WERI-Rb-1 (cell line): ENCODE measurements around the gene STK31.

Experiments used
- DNase-seq: peaks from one replicate; pipeline ENCODE4 v3.0.0-alpha.2; 2020
- H3K27ac ChIP-seq: fragments of 250-450 bp; sonication (Bioruptor Pico); 2 replicates; pipeline ENCODE4 v1.5.1; 2020; ENCODE audit warnings: mild to moderate bottlenecking, moderate library complexity
- H3K27me3 ChIP-seq: fragments of 250-450 bp; sonication (Bioruptor Pico); 2 replicates; pipeline ENCODE4 v1.5.1; 2021; ENCODE audit warnings: mild to moderate bottlenecking, low read depth, moderate library complexity; ENCODE audit not compliant: insufficient read depth, severe bottlenecking
- H3K36me3 ChIP-seq: fragments of 250-450 bp; sonication (Bioruptor Pico); 2 replicates; pipeline ENCODE4 v1.5.1; 2020; ENCODE audit warnings: mild to moderate bottlenecking, moderate library complexity
- H3K4me3 ChIP-seq: 2 replicates; pipeline ENCODE4 v1.5.1; 2011; ENCODE audit warnings: low read depth, mild to moderate bottlenecking, control low read depth, low read length
- H3K9me3 ChIP-seq: fragments of 250-450 bp; sonication (Bioruptor Pico); 2 replicates; pipeline ENCODE4 v1.5.1; 2021; ENCODE audit warnings: mild to moderate bottlenecking, moderate library complexity; ENCODE audit not compliant: severe bottlenecking
- CTCF ChIP-seq: IDR thresholded peaks from 2 replicates; pipeline ENCODE4 v1.5.1; 2011; ENCODE audit warnings: low read depth, mild to moderate bottlenecking, control low read depth, inconsistent platforms, low read length

Gene STK31

GRCh38 chr7:23709081-23709750 is 803 bp upstream of the STK31 start:
- Histone ChIP-seq H3K27me3 (no peaks in the 10 kb centered on the region), H3K36me3 (no peaks in the 10 kb centered on the region), H3K27ac (no peak overlapping the region), H3K4me3 (no peak overlapping the region), H3K9me3 (no peaks in the 10 kb centered on the region)
- DNase-seq = no peak
- no peak for TF ChIP-seq CTCF

GRCh38 chr7:23712368-23713284 is 2.6 kb downstream of the STK31 start:
- Histone ChIP-seq H3K27ac (no peak overlapping the region), H3K9me3 (no peaks in the 10 kb centered on the region), H3K4me3 (no peak overlapping the region), H3K36me3 (no peaks in the 10 kb centered on the region), H3K27me3 (no peaks in the 10 kb centered on the region)
- DNase-seq = no peak
- no peak for TF ChIP-seq CTCF

- no peak for DNase-seq
- H3K27me3 ChIP-seq = no peaks in the 10 kb centered on the region
- no peak for TF ChIP-seq CTCF
- no peaks in the 10 kb centered on the region for H3K36me3 ChIP-seq
- no peak overlapping the region for H3K4me3 ChIP-seq
- no peaks in the 10 kb centered on the region for H3K9me3 ChIP-seq
- H3K27ac ChIP-seq = no peak overlapping the region
Measured at GRCh38 chr7:23713285-23714149, 3.5 kb downstream of the STK31 start.

- Histone ChIP-seq H3K36me3 (no peaks in the 10 kb centered on the region), H3K27ac (no peak overlapping the region), H3K4me3 (no peak overlapping the region), H3K9me3 (no peaks in the 10 kb centered on the region), H3K27me3 (no peaks in the 10 kb centered on the region)
- no peak for DNase-seq
- no peak for TF ChIP-seq CTCF
Measured at GRCh38 chr7:23714150-23714464, 4.1 kb downstream of the STK31 start.

- no peak for DNase-seq
- TF ChIP-seq CTCF = no peak
Measured at GRCh38 chr7:23714579-23714978, 4.6 kb downstream of the STK31 start.

More at GRCh38 chr7:23714579-23714978, 4.6 kb downstream of the STK31 start:
- H3K9me3 ChIP-seq = no peaks in the 10 kb centered on the region
- no peaks in the 10 kb centered on the region for H3K27me3 ChIP-seq
- H3K36me3 ChIP-seq = no peaks in the 10 kb centered on the region
- H3K27ac ChIP-seq = no peak overlapping the region
- no peak overlapping the region for H3K4me3 ChIP-seq
